GM21360 (cell line): ENCODE results near the gene CFAP91.
A peak's percentile ranks its signal among the peaks of the same experiment; 100 is the strongest.
"Not testable (repeated sequence)": the region's sequence is repeated elsewhere in the genome, so short reads cannot be mapped to it uniquely, and the experiment has no call there.

Experiments used
- ATAC-seq: cut with Tn5 transposase; IDR thresholded peaks from one replicate; pipeline ENCODE4 v1.9.1; 2021; ENCODE audit warnings: mild to moderate bottlenecking, moderate library complexity; ENCODE audit not compliant: unreplicated experiment

CFAP91 gene

GRCh38 chr3:119676771-119677640 lies 25.8 kb upstream of the CFAP91 start, which contains the start of gene COX17:
Gene COX17, minus strand, starts transcription at chr3:119677406. Its CDS starts 96 bp downstream, at chr3:119677310.
- peak; percentile 88 for ATAC-seq

GRCh38 chr3:119677641-119677934 lies 25.2 kb upstream of the CFAP91 start:
- peak; percentile 2 for ATAC-seq

GRCh38 chr3:119678209-119678608 lies 24.6 kb upstream of the CFAP91 start:
- not testable (repeated sequence) for ATAC-seq

- no peak for ATAC-seq
These were observed 22.9 kb upstream of the CFAP91 start for GRCh38 chr3:119679874-119680273.

- ATAC-seq, result no peak
These were observed 21.5 kb upstream of the CFAP91 start for GRCh38 chr3:119681279-119681678.

- ATAC-seq, result no peak
These were observed 19.4 kb upstream of the CFAP91 start for GRCh38 chr3:119683421-119683820.

- ATAC-seq, result no peak
These were observed 12.7 kb upstream of the CFAP91 start for GRCh38 chr3:119690043-119690656.

- ATAC-seq, result no peak
These were observed 7.3 kb upstream of the CFAP91 start for GRCh38 chr3:119695480-119695879.

GRCh38 chr3:119697394-119697793 lies 5.4 kb upstream of the CFAP91 start:
- peak; percentile 60 for ATAC-seq

- ATAC-seq, result no peak
These were observed 2.4 kb upstream of the CFAP91 start for GRCh38 chr3:119700269-119700919.

GRCh38 chr3:119700920-119701734 lies 1.7 kb upstream of the CFAP91 start:
- ATAC-seq, result no peak

- ATAC-seq, result no peak
These were observed 1.2 kb downstream of the CFAP91 start for GRCh38 chr3:119703820-119704531.

- ATAC-seq, result no peak
These were observed 12.3 kb downstream of the CFAP91 start for GRCh38 chr3:119715105-119715504.

GRCh38 chr3:119716998-119717397 lies 14.2 kb downstream of the CFAP91 start:
- ATAC-seq, result no peak

GRCh38 chr3:119717520-119717919 lies 14.7 kb downstream of the CFAP91 start:
- ATAC-seq, result no peak

GRCh38 chr3:119723022-119723421 lies 20.2 kb downstream of the CFAP91 start:
- no peak for ATAC-seq

- no peak for ATAC-seq
These were observed 24.1 kb downstream of the CFAP91 start for GRCh38 chr3:119726909-119727308.

- no peak for ATAC-seq
These were observed 27.2 kb downstream of the CFAP91 start for GRCh38 chr3:119729996-119730395.

GRCh38 chr3:119731560-119732343 lies 28.9 kb downstream of the CFAP91 start:
- ATAC-seq, result no peak

GRCh38 chr3:119733812-119734211 lies 31.0 kb downstream of the CFAP91 start:
- no peak for ATAC-seq
